HCT116 (cell line): Measurements from ENCODE around the gene ATG10.
"Not testable (repeated sequence)": the region's sequence is repeated elsewhere in the genome, so short reads cannot be mapped to it uniquely, and the experiment has no call there.

Experiments used
- EGR1 ChIP-seq: IDR thresholded peaks from 2 replicates; pipeline ENCODE4 v1.6.1; 2012; ENCODE audit warnings: low read depth
- EZH2phosphoT487 ChIP-seq: fragments of 200-600 bp; IDR thresholded peaks from 2 replicates; pipeline ENCODE4 v1.6.1; 2018; ENCODE audit warnings: antibody characterized with exemption, borderline replicate concordance
- POLR2A ChIP-seq: IDR thresholded peaks from 2 replicates; pipeline ENCODE4 v1.7.0; 2011; ENCODE audit warnings: borderline replicate concordance; ENCODE audit not compliant: insufficient read depth, insufficient read length; ENCODE audit errors: extremely low read depth
- RAD21 ChIP-seq: IDR thresholded peaks from 2 replicates; pipeline ENCODE4 v1.6.1; 2012; ENCODE audit warnings: low read depth, mild to moderate bottlenecking
- SP1 ChIP-seq: IDR thresholded peaks from 2 replicates; pipeline ENCODE4 v1.6.1; 2012; ENCODE audit warnings: low read depth
- TF ChIP-seq, protein P1 (sequence below), 3 experiments: fragments of 200-600 bp in 1 of 3; sonication (generic) in 1 of 3; IDR thresholded peaks in 2 of 3; conservative IDR thresholded peaks in 1 of 3; 2 replicates each; pipeline ENCODE4 v1.5.1; 2012 to 2017; ENCODE audit warnings: low read depth in 2 of 3, low read length in 2 of 3, antibody characterized with exemption in 1 of 3, borderline replicate concordance in 1 of 3, control low read depth in 1 of 3, mild to moderate bottlenecking in 1 of 3, mixed read lengths in 1 of 3, mixed run types in 1 of 3, moderate library complexity in 1 of 3; ENCODE audit not compliant: insufficient read depth in 1 of 3
- TF ChIP-seq, protein P2 (sequence below): IDR thresholded peaks from 2 replicates; pipeline ENCODE4 v1.6.1; 2012

DNA sequence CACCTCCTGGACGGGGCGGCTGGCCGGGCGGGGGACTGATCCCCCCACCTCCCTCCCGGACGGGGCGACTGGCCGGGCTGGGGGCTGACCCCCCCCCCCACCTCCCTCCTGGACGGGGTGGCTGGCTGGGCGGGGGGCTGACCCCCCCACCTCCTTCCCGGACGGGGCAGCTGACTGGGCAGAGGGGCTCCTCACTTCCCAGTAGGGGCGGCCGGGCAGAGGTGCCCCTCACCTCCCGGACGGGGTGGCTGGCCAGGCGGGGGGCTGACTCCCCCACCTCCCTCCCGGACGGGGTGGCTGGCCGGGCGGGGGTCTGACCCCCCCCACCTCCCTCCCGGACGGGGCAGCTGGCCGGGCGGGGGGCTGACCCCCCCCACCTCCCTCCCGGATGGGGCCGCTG is 11.3 kb downstream of the ATG10 start:
- TF ChIP-seq, protein P1, sequence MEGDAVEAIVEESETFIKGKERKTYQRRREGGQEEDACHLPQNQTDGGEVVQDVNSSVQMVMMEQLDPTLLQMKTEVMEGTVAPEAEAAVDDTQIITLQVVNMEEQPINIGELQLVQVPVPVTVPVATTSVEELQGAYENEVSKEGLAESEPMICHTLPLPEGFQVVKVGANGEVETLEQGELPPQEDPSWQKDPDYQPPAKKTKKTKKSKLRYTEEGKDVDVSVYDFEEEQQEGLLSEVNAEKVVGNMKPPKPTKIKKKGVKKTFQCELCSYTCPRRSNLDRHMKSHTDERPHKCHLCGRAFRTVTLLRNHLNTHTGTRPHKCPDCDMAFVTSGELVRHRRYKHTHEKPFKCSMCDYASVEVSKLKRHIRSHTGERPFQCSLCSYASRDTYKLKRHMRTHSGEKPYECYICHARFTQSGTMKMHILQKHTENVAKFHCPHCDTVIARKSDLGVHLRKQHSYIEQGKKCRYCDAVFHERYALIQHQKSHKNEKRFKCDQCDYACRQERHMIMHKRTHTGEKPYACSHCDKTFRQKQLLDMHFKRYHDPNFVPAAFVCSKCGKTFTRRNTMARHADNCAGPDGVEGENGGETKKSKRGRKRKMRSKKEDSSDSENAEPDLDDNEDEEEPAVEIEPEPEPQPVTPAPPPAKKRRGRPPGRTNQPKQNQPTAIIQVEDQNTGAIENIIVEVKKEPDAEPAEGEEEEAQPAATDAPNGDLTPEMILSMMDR (IDR thresholded peaks at IDR 0.05 in 2 of 3, conservative IDR thresholded peaks at IDR 0.05 in 1 of 3; ENCODE audit: borderline replicate concordance in 1 of 3, insufficient read depth in 1 of 3, low read depth in 2 of 3, low read length in 2 of 3), result not testable (repeated sequence)
- TF ChIP-seq, protein P2, sequence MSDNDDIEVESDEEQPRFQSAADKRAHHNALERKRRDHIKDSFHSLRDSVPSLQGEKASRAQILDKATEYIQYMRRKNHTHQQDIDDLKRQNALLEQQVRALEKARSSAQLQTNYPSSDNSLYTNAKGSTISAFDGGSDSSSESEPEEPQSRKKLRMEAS, result not testable (repeated sequence)
- not testable (repeated sequence) for TF ChIP-seq SP1, EZH2phosphoT487, POLR2A, RAD21, EGR1
